SJCRH30 (cell line): ENCODE measurements around the gene ATP2C2. TPM values are rescaled to one million over a fixed set of nuclear protein-coding genes. Genes with fewer than 3 reads are reported as not detected.

Experiments used
- DNase-seq, 2 experiments: peaks; one replicate each; pipeline ENCODE4 v3.0.0-alpha.2; 2015 to 2020
- H3K27ac ChIP-seq: fragments of 250-450 bp; sonication (Bioruptor Pico); 2 replicates; pipeline ENCODE4 v1.5.1; 2020; ENCODE audit warnings: mild to moderate bottlenecking, moderate library complexity
- H3K27me3 ChIP-seq: fragments of 250-450 bp; sonication (Bioruptor Pico); 2 replicates; pipeline ENCODE4 v1.5.1; 2020; ENCODE audit warnings: mild to moderate bottlenecking, moderate library complexity
- H3K36me3 ChIP-seq: fragments of 250-450 bp; sonication (Bioruptor Pico); 2 replicates; pipeline ENCODE4 v1.5.1; 2020; ENCODE audit warnings: mild to moderate bottlenecking, moderate library complexity
- H3K4me1 ChIP-seq: fragments of 250-450 bp; sonication (Bioruptor Pico); 2 replicates; pipeline ENCODE4 v1.5.1; 2020; ENCODE audit warnings: mild to moderate bottlenecking, moderate library complexity
- H3K4me3 ChIP-seq: fragments of 250-450 bp; sonication (Bioruptor Pico); 2 replicates; pipeline ENCODE4 v1.5.1; 2020; ENCODE audit warnings: mild to moderate bottlenecking, moderate library complexity
- H3K9me3 ChIP-seq: fragments of 250-450 bp; sonication (Bioruptor Pico); replicated peaks from 2 replicates; pipeline ENCODE4 v1.5.1; 2020; ENCODE audit warnings: mild to moderate bottlenecking, moderate library complexity
- total RNA-seq: library from RNA; depleted of rRNA; stranded (reverse); fragments of >200 nt; shearing (Covaris generic); gene quantifications from 2 replicates; pipeline ENCODE4 v1.2.3, GENCODE V29; 2014

Gene ATP2C2
- total RNA-seq, 1 experiment from 2014 or later: 5.1 TPM

- Histone ChIP-seq H3K4me3 (no peak overlapping the region), H3K27ac (no peak overlapping the region), H3K4me1 (no peaks in the 10 kb centered on the region), H3K9me3 (no peaks in the 10 kb centered on the region), H3K27me3 (no peaks in the 10 kb centered on the region), H3K36me3 (no peaks in the 10 kb centered on the region)
- DNase-seq: no peak
These were observed 509 bp upstream of the ATP2C2 start for GRCh38 chr16:84367750-84368307.

- DNase-seq: no peak
- H3K4me1 ChIP-seq: no peaks in the 10 kb centered on the region
- no peak overlapping the region for H3K4me3 ChIP-seq
- no peaks in the 10 kb centered on the region for H3K36me3 ChIP-seq
- no peak overlapping the region for H3K27ac ChIP-seq
- H3K9me3 ChIP-seq: no peaks in the 10 kb centered on the region
- H3K27me3 ChIP-seq: no peaks in the 10 kb centered on the region
These were observed 767 bp downstream of the ATP2C2 start for GRCh38 chr16:84369105-84369504.

GRCh38 chr16:84369938-84370627 lies 1.7 kb downstream of the ATP2C2 start:
- H3K4me1 ChIP-seq: no peaks in the 10 kb centered on the region
- DNase-seq: no peak
- no peaks in the 10 kb centered on the region for H3K9me3 ChIP-seq
- H3K27ac ChIP-seq: no peak overlapping the region
- no peak overlapping the region for H3K4me3 ChIP-seq
- no peaks in the 10 kb centered on the region for H3K36me3 ChIP-seq
- H3K27me3 ChIP-seq: no peaks in the 10 kb centered on the region

- Histone ChIP-seq H3K27ac (no peak overlapping the region), H3K36me3 (no peaks in the 10 kb centered on the region), H3K27me3 (no peaks in the 10 kb centered on the region), H3K9me3 (no peaks in the 10 kb centered on the region), H3K4me3 (no peak overlapping the region), H3K4me1 (no peaks in the 10 kb centered on the region)
- no peak for DNase-seq
These were observed 2.6 kb downstream of the ATP2C2 start for GRCh38 chr16:84370723-84371552.

GRCh38 chr16:84371553-84371865 lies 3.2 kb downstream of the ATP2C2 start:
- no peaks in the 10 kb centered on the region for H3K9me3 ChIP-seq
- H3K27ac ChIP-seq: no peak overlapping the region
- no peak overlapping the region for H3K4me3 ChIP-seq
- no peak for DNase-seq
- no peaks in the 10 kb centered on the region for H3K36me3 ChIP-seq
- no peaks in the 10 kb centered on the region; the same call in 1 of the 2 replicates for H3K4me1 ChIP-seq
- no peaks in the 10 kb centered on the region for H3K27me3 ChIP-seq

GRCh38 chr16:84373907-84374489 lies 5.7 kb downstream of the ATP2C2 start:
- H3K27ac ChIP-seq: no peak overlapping the region
- DNase-seq: no peak
- H3K4me1 ChIP-seq: peaks cover 4% of the 10 kb centered on the region; the same call in 1 of the 2 replicates
- no peaks in the 10 kb centered on the region for H3K27me3 ChIP-seq
- H3K36me3 ChIP-seq: no peaks in the 10 kb centered on the region
- H3K9me3 ChIP-seq: no peaks in the 10 kb centered on the region
- no peak overlapping the region for H3K4me3 ChIP-seq

- Histone ChIP-seq H3K9me3 (no peaks in the 10 kb centered on the region), H3K27me3 (no peaks in the 10 kb centered on the region), H3K4me3 (no peak overlapping the region), H3K4me1 (peaks cover 4% of the 10 kb centered on the region; the same call in 1 of the 2 replicates), H3K36me3 (no peaks in the 10 kb centered on the region), H3K27ac (no peak overlapping the region)
- no peak for DNase-seq
These were observed 9.8 kb downstream of the ATP2C2 start for GRCh38 chr16:84378099-84378498.

- H3K27ac ChIP-seq: no peak overlapping the region
- DNase-seq: no peak
- H3K27me3 ChIP-seq: no peaks in the 10 kb centered on the region
These were observed 10.2 kb downstream of the ATP2C2 start for GRCh38 chr16:84378567-84378966.

GRCh38 chr16:84379008-84379708 lies 10.8 kb downstream of the ATP2C2 start:
- H3K27me3 ChIP-seq: no peaks in the 10 kb centered on the region
- no peaks in the 10 kb centered on the region for H3K36me3 ChIP-seq
- peaks cover 4% of the 10 kb centered on the region; the same call in 1 of the 2 replicates for H3K4me1 ChIP-seq
- H3K4me3 ChIP-seq: no peak overlapping the region
- no peak for DNase-seq
- H3K27ac ChIP-seq: no peak overlapping the region
- H3K9me3 ChIP-seq: no peaks in the 10 kb centered on the region

More at GRCh38 chr16:84378567-84378966, 10.2 kb downstream of the ATP2C2 start:
- H3K4me1 ChIP-seq: peaks cover 4% of the 10 kb centered on the region; the same call in 1 of the 2 replicates
- H3K36me3 ChIP-seq: no peaks in the 10 kb centered on the region
- H3K4me3 ChIP-seq: no peak overlapping the region
- no peaks in the 10 kb centered on the region for H3K9me3 ChIP-seq

GRCh38 chr16:84379709-84380362 lies 11.5 kb downstream of the ATP2C2 start:
- Histone ChIP-seq H3K36me3 (no peaks in the 10 kb centered on the region), H3K4me1 (peaks cover 4% of the 10 kb centered on the region; the same call in 1 of the 2 replicates), H3K27me3 (no peaks in the 10 kb centered on the region), H3K4me3 (no peak overlapping the region), H3K9me3 (no peaks in the 10 kb centered on the region), H3K27ac (no peak overlapping the region)
- DNase-seq: no peak

- H3K9me3 ChIP-seq: no peaks in the 10 kb centered on the region
- H3K4me3 ChIP-seq: no peak overlapping the region
- DNase-seq: no peak
- no peaks in the 10 kb centered on the region for H3K36me3 ChIP-seq
- H3K27ac ChIP-seq: no peak overlapping the region
- H3K27me3 ChIP-seq: no peaks in the 10 kb centered on the region
- peaks cover 4% of the 10 kb centered on the region; the same call in 1 of the 2 replicates for H3K4me1 ChIP-seq
These were observed 12.1 kb downstream of the ATP2C2 start for GRCh38 chr16:84380405-84380804.

GRCh38 chr16:84382396-84382795 lies 14.1 kb downstream of the ATP2C2 start:
- Histone ChIP-seq H3K4me3 (no peak overlapping the region), H3K9me3 (no peaks in the 10 kb centered on the region), H3K27me3 (no peaks in the 10 kb centered on the region), H3K36me3 (no peaks in the 10 kb centered on the region), H3K27ac (no peak overlapping the region), H3K4me1 (no peaks in the 10 kb centered on the region; the same call in 1 of the 2 replicates)
- no peak for DNase-seq

GRCh38 chr16:84383106-84383505 lies 14.8 kb downstream of the ATP2C2 start:
- H3K4me3 ChIP-seq: no peak overlapping the region
- DNase-seq: no peak
- H3K9me3 ChIP-seq: no peaks in the 10 kb centered on the region
- no peaks in the 10 kb centered on the region for H3K4me1 ChIP-seq
- H3K27ac ChIP-seq: no peak overlapping the region
- H3K27me3 ChIP-seq: no peaks in the 10 kb centered on the region
- H3K36me3 ChIP-seq: no peaks in the 10 kb centered on the region

- no peaks in the 10 kb centered on the region for H3K27me3 ChIP-seq
- H3K4me3 ChIP-seq: no peak overlapping the region
- H3K27ac ChIP-seq: no peak overlapping the region
- no peaks in the 10 kb centered on the region for H3K9me3 ChIP-seq
- DNase-seq: no peak
- no peaks in the 10 kb centered on the region for H3K36me3 ChIP-seq
- H3K4me1 ChIP-seq: no peaks in the 10 kb centered on the region
These were observed 17.7 kb downstream of the ATP2C2 start for GRCh38 chr16:84386047-84386446.
